Uterus (tissue), 2 donors: ENCODE data around the gene GAS5.

Experiments used
- CTCF ChIP-seq, 4 experiments: fragments of 200-600 bp in 2 of 4; fragments of 450-650 bp in 2 of 4; sonication (generic) in 2 of 4; IDR thresholded peaks; one replicate each; pipeline ENCODE4 v1.5.1; 2016 to 2019; ENCODE audit warnings: antibody characterized with exemption in 4 of 4, mild to moderate bottlenecking in 2 of 4, moderate library complexity in 1 of 4
- POLR2A ChIP-seq, 2 donors: fragments of 450-650 bp; IDR thresholded peaks; one replicate each; pipeline ENCODE4 v1.6.1; 2016; ENCODE audit warnings: antibody characterized with exemption in 2 of 2, mild to moderate bottlenecking in 1 of 2, moderate library complexity in 1 of 2

DNA sequence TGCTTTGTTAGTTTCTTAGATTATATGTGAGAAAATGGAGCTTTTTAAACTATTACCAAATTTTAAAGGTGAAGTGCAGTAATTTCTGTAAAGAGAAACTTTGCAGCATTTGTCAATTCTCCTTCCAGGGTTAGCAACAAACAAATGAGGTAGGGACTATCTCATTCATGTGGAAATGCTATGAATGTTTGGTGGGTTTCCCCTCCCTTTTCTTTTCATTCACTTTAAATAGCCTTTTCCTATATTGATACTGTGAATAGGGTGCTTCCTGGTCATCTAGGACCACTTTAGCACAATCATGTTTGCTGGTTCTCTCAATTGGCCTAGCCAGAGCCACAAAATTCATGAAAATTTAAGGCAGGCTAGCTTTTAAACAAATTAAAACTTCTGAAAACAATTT lies 21.0 kb upstream of the GAS5 start:
- TF ChIP-seq POLR2A (IDR thresholded peaks at IDR 0.05), result no peak
- no peak for TF ChIP-seq CTCF (IDR thresholded peaks at IDR 0.05)
